NCI-H1436 (cell line): ENCODE data around the gene ELF2.
A peak's percentile ranks its signal among the peaks of the same experiment; 100 is the strongest.
"Not testable (repeated sequence)": the region's sequence is repeated elsewhere in the genome, so short reads cannot be mapped to it uniquely, and the experiment has no call there.

Experiments used
- DNase-seq: peaks from one replicate; lab custom pipeline; 2025; lab: John Stamatoyannopoulos, UW

ELF2 gene

GRCh38 chr4:139144161-139144859 lies 32.7 kb downstream of the ELF2 start:
- DNase-seq: no peak

GRCh38 chr4:139142980-139143379 lies 34.0 kb downstream of the ELF2 start:
- no peak for DNase-seq

- DNase-seq: no peak
Observed at GRCh38 chr4:139142087-139142486, 34.9 kb downstream of the ELF2 start.

GRCh38 chr4:139137763-139138162 lies 39.3 kb downstream of the ELF2 start:
- no peak for DNase-seq

GRCh38 chr4:139134403-139134802 lies 42.6 kb downstream of the ELF2 start:
- no peak for DNase-seq

GRCh38 chr4:139131209-139131870 lies 45.7 kb downstream of the ELF2 start:
- DNase-seq: no peak

GRCh38 chr4:139129206-139129605 lies 47.8 kb downstream of the ELF2 start:
- no peak for DNase-seq

- DNase-seq: no peak
Observed at GRCh38 chr4:139126898-139127297, 50.1 kb downstream of the ELF2 start.

- no peak for DNase-seq
Observed at GRCh38 chr4:139123910-139124309, 53.1 kb downstream of the ELF2 start.

- DNase-seq: no peak
Observed at GRCh38 chr4:139118365-139118764, 58.7 kb downstream of the ELF2 start.

- no peak for DNase-seq
Observed at GRCh38 chr4:139115226-139115625, 61.8 kb downstream of the ELF2 start.

GRCh38 chr4:139114795-139115194 lies 62.2 kb downstream of the ELF2 start:
- DNase-seq: not testable (repeated sequence)

GRCh38 chr4:139112650-139113049 lies 64.4 kb downstream of the ELF2 start:
- no peak for DNase-seq

GRCh38 chr4:139108567-139109128 lies 68.4 kb downstream of the ELF2 start:
- DNase-seq: no peak

- peak; percentile 71 for DNase-seq
Observed at GRCh38 chr4:139099366-139099982, 77.5 kb downstream of the ELF2 start.

- no peak for DNase-seq
Observed at GRCh38 chr4:139092271-139092670, 84.7 kb downstream of the ELF2 start.

GRCh38 chr4:139085141-139085540 lies 91.9 kb downstream of the ELF2 start:
- DNase-seq: no peak

GRCh38 chr4:139084804-139085093 lies 92.3 kb downstream of the ELF2 start:
- no peak for DNase-seq

GRCh38 chr4:139083956-139084803 lies 92.8 kb downstream of the ELF2 start:
- DNase-seq: peak; percentile 80

GRCh38 chr4:139083607-139083955 lies 93.4 kb downstream of the ELF2 start:
- peak; percentile 61 for DNase-seq

GRCh38 chr4:139082750-139083606 lies 94.0 kb downstream of the ELF2 start:
- DNase-seq: peak; percentile 98
